ENCODE measurements around the gene DNASE1L1.

Gene DNASE1L1

GRCh38 chrX:154408659-154409221 is 314 bp downstream of the DNASE1L1 start:
- Histone ChIP-seq H3K9me2 (ENCODE audit: low read depth, low read length) (no peaks in the 10 kb centered on the region), H4K20me1 (ENCODE audit: insufficient read depth, low read length) (no peaks in the 10 kb centered on the region), H3K4me3 (ENCODE audit: low read depth, low read length, poor library complexity, severe bottlenecking) (peak overlapping the region; percentile 63), H3K27ac (ENCODE audit: low read depth, low read length, poor library complexity, severe bottlenecking) (peak overlapping the region; percentile 86), H3K36me3 (ENCODE audit: insufficient read depth, low read length) (no peaks in the 10 kb centered on the region), H3K4me2 (ENCODE audit: low read length) (peak overlapping the region; percentile 90), H3K79me2 (ENCODE audit: insufficient read depth, low read length) (no peaks in the 10 kb centered on the region), H3F3A (ENCODE audit: insufficient read depth, low read length) (no peaks in the 10 kb centered on the region), H2AFZ (ENCODE audit: low read length) (no peak overlapping the region), H3K27me3 (ENCODE audit: insufficient read depth, low read length) (no peaks in the 10 kb centered on the region), H3K9ac (ENCODE audit: low read length) (peak overlapping the region; percentile 68), H3K9me3 (ENCODE audit: low read length) (no peaks in the 10 kb centered on the region), H3K4me1 (ENCODE audit: insufficient read depth, low read length, severe bottlenecking) (peaks cover 32% of the 10 kb centered on the region)
- TF ChIP-seq EZH2 (IDR thresholded peaks at IDR 0.05; ENCODE audit: borderline replicate concordance, low read length) (no peak), CTCF (IDR thresholded peaks at IDR 0.05; ENCODE audit: low read length) (no peak)

DNA sequence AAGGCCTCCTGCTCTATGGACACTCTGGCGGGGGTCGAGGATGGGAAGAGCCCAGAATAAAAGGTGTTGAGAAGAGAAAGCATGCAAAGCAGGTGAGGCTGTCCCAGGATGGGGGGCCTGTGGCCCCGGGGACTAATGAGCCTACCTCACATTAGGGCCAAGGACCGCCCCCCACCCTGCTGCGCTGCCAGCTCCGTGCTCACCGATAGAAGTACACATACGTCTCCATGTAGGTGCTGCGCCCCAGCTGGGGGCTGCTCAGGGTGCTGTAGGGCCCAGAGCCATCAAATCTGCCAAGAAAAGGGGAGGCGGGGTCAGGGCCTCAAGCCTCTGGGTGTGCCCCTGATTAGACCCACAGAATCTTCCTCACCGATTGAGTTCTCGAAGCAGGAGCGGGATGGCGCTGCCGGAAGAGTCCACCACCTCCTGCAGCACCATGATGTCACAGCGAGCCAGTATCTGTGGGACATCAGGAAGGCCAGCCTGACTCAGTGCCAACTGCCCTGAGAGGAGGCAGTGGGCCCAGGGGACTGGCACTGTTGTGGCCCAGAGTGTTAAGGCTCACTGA is 4.3 kb downstream of the DNASE1L1 start:
- H4K20me1 ChIP-seq (ENCODE audit: insufficient read depth, low read length): no peaks in the 10 kb centered on the region
- peaks cover 6% of the 10 kb centered on the region; the same call in 1 of the 2 replicates for H3F3A ChIP-seq (ENCODE audit: insufficient read depth, low read length)
- H3K4me2 ChIP-seq (ENCODE audit: low read length): no peak overlapping the region
- no peaks in the 10 kb centered on the region for H3K9me2 ChIP-seq (ENCODE audit: low read depth, low read length)
- no peak overlapping the region for H3K9ac ChIP-seq (ENCODE audit: low read length)
- H3K9me3 ChIP-seq (ENCODE audit: low read length): no peaks in the 10 kb centered on the region
- no peak overlapping the region for H2AFZ ChIP-seq (ENCODE audit: low read length)
- peaks cover 23% of the 10 kb centered on the region for H3K4me1 ChIP-seq (ENCODE audit: insufficient read depth, low read length, severe bottlenecking)
- TF ChIP-seq CTCF (IDR thresholded peaks at IDR 0.05; ENCODE audit: low read length) (no peak), EZH2 (IDR thresholded peaks at IDR 0.05; ENCODE audit: borderline replicate concordance, low read length) (no peak)
- no peak overlapping the region for H3K4me3 ChIP-seq (ENCODE audit: low read depth, low read length, poor library complexity, severe bottlenecking)
- no peaks in the 10 kb centered on the region for H3K27me3 ChIP-seq (ENCODE audit: insufficient read depth, low read length)
- peaks cover 19% of the 10 kb centered on the region; the same call in 1 of the 2 replicates for H3K36me3 ChIP-seq (ENCODE audit: insufficient read depth, low read length)
- no peaks in the 10 kb centered on the region for H3K79me2 ChIP-seq (ENCODE audit: insufficient read depth, low read length)
- no peak overlapping the region for H3K27ac ChIP-seq (ENCODE audit: low read depth, low read length, poor library complexity, severe bottlenecking)

DNA sequence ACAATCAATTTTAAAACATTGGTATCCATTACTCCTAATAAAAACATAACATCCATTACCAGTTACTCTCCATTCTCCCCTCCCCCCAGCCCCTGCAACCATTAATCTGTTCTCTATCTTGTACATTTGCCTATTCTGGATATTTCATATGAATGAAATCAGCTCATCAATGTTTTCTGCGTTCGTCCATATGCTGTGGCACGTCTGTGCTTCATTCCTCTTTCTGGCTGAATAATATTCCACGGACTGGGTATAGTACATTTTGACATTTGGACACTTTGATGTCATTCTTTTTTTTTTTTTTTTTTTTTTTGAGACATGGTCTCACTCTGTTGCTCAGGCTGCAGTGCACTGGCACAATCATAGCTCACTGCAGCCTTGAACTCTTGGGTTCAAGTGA is 5.2 kb downstream of the DNASE1L1 start:
- peaks cover 23% of the 10 kb centered on the region for H3K4me1 ChIP-seq (ENCODE audit: insufficient read depth, low read length, severe bottlenecking)
- no peaks in the 10 kb centered on the region for H3K9me3 ChIP-seq (ENCODE audit: low read length)
- peaks cover 10% of the 10 kb centered on the region for H3F3A ChIP-seq (ENCODE audit: insufficient read depth, low read length)
- H3K36me3 ChIP-seq (ENCODE audit: insufficient read depth, low read length): peaks cover 27% of the 10 kb centered on the region
- no peak overlapping the region for H3K27ac ChIP-seq (ENCODE audit: low read depth, low read length, poor library complexity, severe bottlenecking)
- peaks cover 2% of the 10 kb centered on the region; the same call in 1 of the 2 replicates for H3K79me2 ChIP-seq (ENCODE audit: insufficient read depth, low read length)
- H3K4me3 ChIP-seq (ENCODE audit: low read depth, low read length, poor library complexity, severe bottlenecking): no peak overlapping the region
- no peak for TF ChIP-seq EZH2 (IDR thresholded peaks at IDR 0.05; ENCODE audit: borderline replicate concordance, low read length)
- TF ChIP-seq CTCF (IDR thresholded peaks at IDR 0.05; ENCODE audit: low read length): no peak
- no peak overlapping the region for H3K9ac ChIP-seq (ENCODE audit: low read length)
- no peak overlapping the region for H2AFZ ChIP-seq (ENCODE audit: low read length)
- no peak overlapping the region for H3K4me2 ChIP-seq (ENCODE audit: low read length)
- H3K9me2 ChIP-seq (ENCODE audit: low read depth, low read length): no peaks in the 10 kb centered on the region
- H3K27me3 ChIP-seq (ENCODE audit: insufficient read depth, low read length): no peaks in the 10 kb centered on the region
- no peaks in the 10 kb centered on the region for H4K20me1 ChIP-seq (ENCODE audit: insufficient read depth, low read length)

Data from OCI-LY1 (cell line).